ENCODE results near the gene SUPT6H.

DNA sequence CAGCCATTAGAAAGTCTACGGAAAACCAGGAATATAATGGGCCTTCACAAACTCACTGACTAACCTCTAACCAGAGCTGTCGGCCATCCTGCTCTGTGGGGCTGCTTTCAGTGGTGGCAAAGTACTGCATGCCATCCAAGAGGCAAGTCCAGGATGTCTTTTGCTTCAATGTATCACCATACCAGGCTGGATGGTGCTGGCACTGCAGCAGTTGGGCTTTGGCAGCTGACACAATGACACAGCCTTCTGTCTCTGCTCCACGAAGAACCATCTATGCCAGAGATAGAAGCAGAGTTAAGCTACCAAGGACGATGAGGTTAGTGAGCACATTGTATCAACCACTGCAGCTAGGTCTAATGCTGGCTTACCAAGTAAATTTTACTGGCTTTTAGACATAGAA, 38.3 kb upstream of the SUPT6H start:
- TF ChIP-seq, protein P1, sequence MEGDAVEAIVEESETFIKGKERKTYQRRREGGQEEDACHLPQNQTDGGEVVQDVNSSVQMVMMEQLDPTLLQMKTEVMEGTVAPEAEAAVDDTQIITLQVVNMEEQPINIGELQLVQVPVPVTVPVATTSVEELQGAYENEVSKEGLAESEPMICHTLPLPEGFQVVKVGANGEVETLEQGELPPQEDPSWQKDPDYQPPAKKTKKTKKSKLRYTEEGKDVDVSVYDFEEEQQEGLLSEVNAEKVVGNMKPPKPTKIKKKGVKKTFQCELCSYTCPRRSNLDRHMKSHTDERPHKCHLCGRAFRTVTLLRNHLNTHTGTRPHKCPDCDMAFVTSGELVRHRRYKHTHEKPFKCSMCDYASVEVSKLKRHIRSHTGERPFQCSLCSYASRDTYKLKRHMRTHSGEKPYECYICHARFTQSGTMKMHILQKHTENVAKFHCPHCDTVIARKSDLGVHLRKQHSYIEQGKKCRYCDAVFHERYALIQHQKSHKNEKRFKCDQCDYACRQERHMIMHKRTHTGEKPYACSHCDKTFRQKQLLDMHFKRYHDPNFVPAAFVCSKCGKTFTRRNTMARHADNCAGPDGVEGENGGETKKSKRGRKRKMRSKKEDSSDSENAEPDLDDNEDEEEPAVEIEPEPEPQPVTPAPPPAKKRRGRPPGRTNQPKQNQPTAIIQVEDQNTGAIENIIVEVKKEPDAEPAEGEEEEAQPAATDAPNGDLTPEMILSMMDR (IDR thresholded peaks at IDR 0.05; ENCODE audit: low read depth, low read length), result no peak
- no peak for TF ChIP-seq MYC (IDR thresholded peaks at IDR 0.05; ENCODE audit: low read depth, low read length)
- TF ChIP-seq, protein P2, sequence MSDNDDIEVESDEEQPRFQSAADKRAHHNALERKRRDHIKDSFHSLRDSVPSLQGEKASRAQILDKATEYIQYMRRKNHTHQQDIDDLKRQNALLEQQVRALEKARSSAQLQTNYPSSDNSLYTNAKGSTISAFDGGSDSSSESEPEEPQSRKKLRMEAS (IDR thresholded peaks at IDR 0.05; ENCODE audit: low read depth, low read length), result no peak
- TF ChIP-seq POLR2A (IDR thresholded peaks at IDR 0.05; ENCODE audit: extremely low read depth, insufficient read length), result no peak
